ENCODE measurements around the gene THOC1. TPM values are rescaled to one million over a fixed set of nuclear protein-coding genes. Genes with fewer than 3 reads are reported as not detected.

Gene THOC1
- total and polyA plus RNA-seq, 2 of the 8 experiments (the other 6 are each of a cell fraction or from before 2014, with no cell fraction given): 19.1 to 66.4 TPM

- Histone ChIP-seq H4K5ac (ENCODE audit: insufficient read length, low read depth, low read length) (no peak overlapping the region), H3K4me1 (replicated peaks in 1 of 4; ENCODE audit: control insufficient read depth in 3 of 4, insufficient read depth in 4 of 4, low read length in 3 of 4) (no peaks in the 10 kb centered on the region), H2BK20ac (ENCODE audit: low read length) (no peak overlapping the region), H3K27ac (ENCODE audit: low read depth, low read length) (no peak overlapping the region), H3K4ac (replicated peaks; ENCODE audit: insufficient read length, low read depth, low read length) (no peak overlapping the region), H3K9me3 (ENCODE audit: insufficient read depth in 2 of 2, low read depth in 1 of 2, low read length in 1 of 2) (no peaks in the 10 kb centered on the region), H3K23me2 (ENCODE audit: low read depth, low read length) (no peaks in the 10 kb centered on the region), H3K27me3 (replicated peaks in 1 of 4; ENCODE audit: control insufficient read depth in 3 of 4, extremely low read depth in 1 of 4, insufficient read depth in 3 of 4, low read length in 3 of 4) (no peaks in the 10 kb centered on the region), H2BK15ac (ENCODE audit: low read length) (no peak overlapping the region), H3K36me3 (ENCODE audit: control insufficient read depth in 2 of 4, insufficient read depth in 4 of 4, low read length in 3 of 4) (peaks cover 0 to 28% (median 12%) of the 10 kb centered on the region in 4 experiments; a peak in 5 of 8 replicates), H4K8ac (ENCODE audit: extremely low read depth, insufficient read depth, low read length) (no peak overlapping the region), H3K4me2 (ENCODE audit: insufficient read depth in 1 of 2, low read depth in 2 of 2, low read length in 2 of 2) (no peak overlapping the region), H3K23ac (ENCODE audit: insufficient read length) (no peak overlapping the region), H2AK5ac (ENCODE audit: low read depth, low read length) (no peak overlapping the region), H3K18ac (ENCODE audit: extremely low read depth, low read length) (no peak overlapping the region), H3K79me1 (ENCODE audit: low read depth, low read length) (0 out of 2 replicates have a peak, but pooled peaks cover 2% of the 10 kb centered on the region), H3K14ac (ENCODE audit: insufficient read length) (no peak overlapping the region), H2AFZ (ENCODE audit: low read length) (no peak overlapping the region), H3K79me2 (ENCODE audit: control insufficient read depth in 1 of 2, insufficient read depth in 2 of 2, low read length in 2 of 2) (peaks cover 0 to 33% of the 10 kb centered on the region in 2 experiments; a peak in 2 of 4 replicates), H3K9ac (replicated peaks in 1 of 4; ENCODE audit: extremely low read depth in 1 of 4, low read depth in 3 of 4, low read length in 3 of 4) (no peak overlapping the region), H3K56ac (replicated peaks; ENCODE audit: insufficient read length, low read depth, low read length) (no peak overlapping the region), H4K20me1 (replicated peaks in 1 of 2; ENCODE audit: control insufficient read depth in 1 of 2, insufficient read depth in 2 of 2, low read length in 2 of 2) (peaks cover 0 to 5% of the 10 kb centered on the region in 2 experiments), H2BK120ac (replicated peaks; ENCODE audit: low read depth, low read length) (no peak overlapping the region), H4K91ac (replicated peaks; ENCODE audit: insufficient read length, low read length) (no peak overlapping the region), H2BK5ac (ENCODE audit: low read depth, low read length) (no peak overlapping the region), H3K4me3 (ENCODE audit: extremely low read depth in 1 of 4, insufficient read depth in 2 of 4, low read depth in 3 of 4, low read length in 4 of 4) (no peak overlapping the region), H2BK12ac (ENCODE audit: low read depth, low read length) (no peak overlapping the region)
- FAIRE-seq: no peak
- DNase-seq (ENCODE audit: low read depth in 1 of 2, low spot score in 2 of 2): no peak
- WGBS, 2 experiments (ENCODE audit: extremely low coverage in 1 of 2, insufficient coverage in 1 of 2, insufficient read length in 1 of 2, insufficient replicate concordance in 2 of 2, low coverage in 1 of 2, low lambda C conversion rate in 2 of 2, missing lambda C conversion rate in 1 of 2): 97% methylated on average over 5 of the region's 5 CpGs; no CpG with 5 or more reads in 1 of the 2 experiments
- CTCF ChIA-PET (ENCODE audit: partially characterized antibody): no interaction called here
- POLR2A ChIA-PET (ENCODE audit: partially characterized antibody): interaction anchor here (0.9 kb wide), 1 partner anchor 11 kb away, joined by 3 read pairs; no protein-coding TSS in a partner anchor
- TF ChIP-seq SUZ12 (IDR thresholded peaks at IDR 0.05; ENCODE audit: low read length) (no peak), SIN3A (conservative IDR thresholded peaks at IDR 0.05 in 1 of 2, IDR thresholded peaks at IDR 0.05 in 1 of 2; ENCODE audit: low read depth in 1 of 2, low read length in 2 of 2) (no peak), POLR2AphosphoS5 (IDR thresholded peaks at IDR 0.05; ENCODE audit: low read depth, low read length) (no peak), BACH1 (IDR thresholded peaks at IDR 0.05; ENCODE audit: low read length) (no peak), PHF8 (conservative IDR thresholded peaks at IDR 0.05; ENCODE audit: low read depth, low read length) (no peak)
These were observed 95.5 kb downstream of the THOC1 start for GRCh38 chr18:172361-172760.

All from H1 (cell line).